Measurements from ENCODE around the gene EME1. TPM values are rescaled to one million over a fixed set of nuclear protein-coding genes. Genes with fewer than 3 reads are reported as not detected.
A peak's percentile ranks its signal among the peaks of the same experiment; 100 is the strongest.

EME1 gene
- total and polyA plus RNA-seq, 2 of the 13 experiments (the other 11 are each of a cell fraction or from before 2014, with no cell fraction given), result 20.7 to 24.6 TPM

GRCh38 chr17:50424996-50425681, 52.1 kb downstream of the EME1 start (continued):
- no peak for TF ChIP-seq TFDP1 (CRISPR knock-in tag; IDR thresholded peaks at IDR 0.05; ENCODE audit: borderline replicate concordance)
- no peak for TF ChIP-seq E2F1 (CRISPR knock-in tag; IDR thresholded peaks at IDR 0.05)
- TF ChIP-seq CBX1 (IDR thresholded peaks at IDR 0.05; ENCODE audit: low read depth), result peak; percentile 2
- no peak for TF ChIP-seq CEBPB (IDR thresholded peaks at IDR 0.05; ENCODE audit: borderline replicate concordance, low read depth, low read length)
- no peak for TF ChIP-seq ZNF407 (CRISPR knock-in tag; IDR thresholded peaks at IDR 0.05; ENCODE audit: not compliant biosample characterization)
- 0 out of 2 replicates have a peak, but pooled peaks have one; percentile 22 for TF ChIP-seq RCOR2 (CRISPR knock-in tag; IDR thresholded peaks at IDR 0.05)
- no peak for TF ChIP-seq ZNF777 (CRISPR knock-in tag; IDR thresholded peaks at IDR 0.05)
- TF ChIP-seq ZFP36 (IDR thresholded peaks at IDR 0.05; ENCODE audit: borderline replicate concordance, low read depth, low read length, partially characterized antibody), result no peak
- no peak for TF ChIP-seq LBX2 (CRISPR knock-in tag; IDR thresholded peaks at IDR 0.05; ENCODE audit: borderline replicate concordance)
- 0 out of 2 replicates have a peak, but pooled peaks have one; percentile 34 for TF ChIP-seq ZBTB1 (CRISPR knock-in tag; IDR thresholded peaks at IDR 0.05; ENCODE audit: borderline replicate concordance)
- peak; percentile 83; the same call in 1 of the 2 replicates for TF ChIP-seq KLF13 (CRISPR knock-in tag; IDR thresholded peaks at IDR 0.05)
- 0 out of 4 replicates have a peak, but pooled peaks of 1 of the 2 experiments have one; percentile 5 for TF ChIP-seq KLF16 (CRISPR knock-in tag; IDR thresholded peaks at IDR 0.05)
- TF ChIP-seq MTA1 (CRISPR knock-in tag; IDR thresholded peaks at IDR 0.05; ENCODE audit: borderline replicate concordance), result no peak
- TF ChIP-seq TBX3 (IDR thresholded peaks at IDR 0.05; ENCODE audit: borderline replicate concordance), result no peak
- TF ChIP-seq ZNF740 (CRISPR knock-in tag; IDR thresholded peaks at IDR 0.05), result no peak; the same call in 1 of the 2 replicates
- TF ChIP-seq ZNF597 (CRISPR knock-in tag; IDR thresholded peaks at IDR 0.05), result 0 out of 2 replicates have a peak, but pooled peaks have one; percentile 64
